Hepatocyte (in vitro differentiated cells): ENCODE measurements around the gene RETN. TPM values are rescaled to one million over a fixed set of nuclear protein-coding genes. Genes with fewer than 3 reads are reported as not detected.

ENCODE experiments used
- DNase-seq: peaks from one replicate; pipeline ENCODE4 v3.0.0-alpha.2; 2016; ENCODE audit warnings: low spot score
- H2AFZ ChIP-seq: fragments of 200-600 bp; sonication (generic); 2 replicates; pipeline ENCODE4 v1.6.0; 2016; ENCODE audit warnings: antibody characterized with exemption, mild to moderate bottlenecking
- H3K27ac ChIP-seq: fragments of 200-600 bp; sonication (generic); 2 replicates; pipeline ENCODE4 v1.5.1; 2016; ENCODE audit warnings: mild to moderate bottlenecking
- H3K27me3 ChIP-seq: fragments of 200-600 bp; sonication (generic); 2 replicates; pipeline ENCODE4 v1.6.1; 2016
- H3K36me3 ChIP-seq: fragments of 200-600 bp; sonication (generic); replicated peaks from 2 replicates; pipeline ENCODE4 v1.5.1; 2016; ENCODE audit warnings: low read depth; ENCODE audit not compliant: insufficient read depth
- H3K4me1 ChIP-seq: fragments of 200-600 bp; sonication (generic); 2 replicates; pipeline ENCODE4 v1.5.1; 2016; ENCODE audit warnings: mild to moderate bottlenecking, moderate library complexity; ENCODE audit not compliant: insufficient read depth
- H3K4me2 ChIP-seq: fragments of 200-600 bp; sonication (generic); 2 replicates; pipeline ENCODE4 v1.6.0; 2016
- H3K4me3 ChIP-seq: fragments of 200-600 bp; sonication (generic); 2 replicates; pipeline ENCODE4 v1.5.1; 2016; ENCODE audit warnings: mild to moderate bottlenecking
- H3K79me2 ChIP-seq: fragments of 200-600 bp; sonication (generic); 2 replicates; pipeline ENCODE4 v1.6.0; 2017; ENCODE audit warnings: mild to moderate bottlenecking
- H3K9me2 ChIP-seq: fragments of 200-600 bp; sonication (generic); replicated peaks from 2 replicates; pipeline ENCODE4 v1.6.0; 2017; ENCODE audit warnings: mild to moderate bottlenecking; ENCODE audit not compliant: insufficient read depth
- H3K9me3 ChIP-seq: fragments of 200-600 bp; sonication (generic); 2 replicates; pipeline ENCODE4 v1.5.1; 2016; ENCODE audit warnings: low read depth, mild to moderate bottlenecking
- H4K20me1 ChIP-seq: fragments of 200-600 bp; sonication (generic); 2 replicates; pipeline ENCODE4 v1.6.0; 2016; ENCODE audit warnings: mild to moderate bottlenecking; ENCODE audit not compliant: insufficient read depth, poor library complexity, severe bottlenecking
- CTCF ChIP-seq: fragments of 200-600 bp; sonication (generic); IDR thresholded peaks from 2 replicates; pipeline ENCODE4 v1.5.1; 2016; ENCODE audit warnings: antibody characterized with exemption, mild to moderate bottlenecking; ENCODE audit not compliant: poor library complexity
- EZH2 ChIP-seq: fragments of 200-600 bp; sonication (generic); IDR thresholded peaks from 2 replicates; pipeline ENCODE4 v1.6.1; 2016; ENCODE audit warnings: antibody characterized with exemption, mild to moderate bottlenecking, borderline replicate concordance
- EZH2phosphoT487 ChIP-seq: fragments of 200-600 bp; sonication (generic); IDR thresholded peaks from one replicate; pipeline ENCODE4 v1.6.1; 2018; ENCODE audit warnings: antibody characterized with exemption, mild to moderate bottlenecking, low read depth, moderate library complexity; ENCODE audit not compliant: unreplicated experiment, severe bottlenecking
- WGBS: methylation state at CpG from one replicate; pipeline ENCODE4 v1.1.6; 2016; ENCODE audit warnings: low lambda C conversion rate; ENCODE audit errors: missing lambda C conversion rate; 5-methylcytosine and 5-hydroxymethylcytosine counted together
- polyA plus RNA-seq: library from polyadenylated mRNA; unstranded; fragments of >200 nt; fragmentation: Nextera tagmentation; extraction: Ambion mirVana; gene quantifications from 2 replicates; pipeline ENCODE4 v1.2.1, GENCODE V29; 2016
- total RNA-seq: library from RNA; depleted of rRNA; stranded (reverse); fragments of >200 nt; gene quantifications from 2 replicates; pipeline ENCODE4 v1.2.3, GENCODE V29; 2014

RETN gene
- total and polyA plus RNA-seq, 2 experiments from 2014 or later = 0.74 TPM; not detected in 1

DNA sequence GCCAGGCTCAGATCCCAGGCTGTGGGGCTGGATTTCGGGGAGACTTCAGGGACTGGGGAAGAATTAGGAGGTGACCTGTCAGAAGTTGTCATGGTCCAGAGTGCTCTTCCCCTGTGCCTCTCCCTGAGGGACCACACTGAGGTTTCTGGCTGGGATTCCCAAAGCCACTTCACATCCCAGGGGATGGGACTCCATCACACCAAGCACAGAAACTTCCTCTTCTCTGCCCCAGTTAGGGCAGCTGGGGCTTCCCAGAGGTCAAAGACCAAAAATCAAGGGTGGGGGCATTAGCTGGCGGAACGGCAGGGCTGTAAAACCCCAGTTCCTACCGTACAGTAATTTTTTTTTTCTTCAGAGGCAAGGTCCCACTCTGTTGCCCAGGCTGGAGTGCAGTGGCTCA is 25.6 kb downstream of the RETN start:
- H3K4me3 ChIP-seq = no peak overlapping the region
- H2AFZ ChIP-seq = no peak overlapping the region
- H3K4me2 ChIP-seq = no peak overlapping the region
- H4K20me1 ChIP-seq = no peaks in the 10 kb centered on the region
- H3K4me1 ChIP-seq = no peaks in the 10 kb centered on the region
- no peak for DNase-seq
- 63% methylated on average over 4 of the region's 4 CpGs for WGBS
- H3K27ac ChIP-seq = no peak overlapping the region
- H3K36me3 ChIP-seq = no peaks in the 10 kb centered on the region
- TF ChIP-seq EZH2 (no peak), CTCF (no peak), EZH2phosphoT487 (no peak)
- H3K27me3 ChIP-seq = peaks cover 1% of the 10 kb centered on the region
- no peaks in the 10 kb centered on the region for H3K9me3 ChIP-seq
- no peaks in the 10 kb centered on the region for H3K79me2 ChIP-seq
- no peaks in the 10 kb centered on the region for H3K9me2 ChIP-seq

GRCh38 chr19:7697721-7698287 is 29.0 kb downstream of the RETN start:
- Histone ChIP-seq H3K27me3 (peaks cover 6% of the 10 kb centered on the region), H3K9me3 (no peaks in the 10 kb centered on the region), H2AFZ (no peak overlapping the region), H3K4me1 (no peaks in the 10 kb centered on the region), H3K27ac (no peak overlapping the region), H3K4me2 (no peak overlapping the region), H3K9me2 (no peaks in the 10 kb centered on the region), H3K79me2 (no peaks in the 10 kb centered on the region), H3K36me3 (no peaks in the 10 kb centered on the region), H4K20me1 (no peaks in the 10 kb centered on the region), H3K4me3 (no peak overlapping the region)
- TF ChIP-seq EZH2 = no peak
- no peak for TF ChIP-seq CTCF
- no peak for TF ChIP-seq EZH2phosphoT487
- 87% methylated on average over 10 of the region's 10 CpGs for WGBS
- no peak for DNase-seq

- WGBS = 64% methylated on average over 6 of the region's 11 CpGs
These were observed 29.7 kb downstream of the RETN start for GRCh38 chr19:7698583-7698982.

More at GRCh38 chr19:7698583-7698982, 29.7 kb downstream of the RETN start:
- no peak overlapping the region for H2AFZ ChIP-seq
- H3K79me2 ChIP-seq = no peaks in the 10 kb centered on the region
- H3K36me3 ChIP-seq = no peaks in the 10 kb centered on the region
- H3K4me3 ChIP-seq = no peak overlapping the region
- H3K9me3 ChIP-seq = no peaks in the 10 kb centered on the region
- TF ChIP-seq EZH2 = no peak
- no peak for TF ChIP-seq EZH2phosphoT487
- TF ChIP-seq CTCF = no peak
- H3K4me2 ChIP-seq = no peak overlapping the region
- H4K20me1 ChIP-seq = no peaks in the 10 kb centered on the region
- H3K27ac ChIP-seq = no peak overlapping the region
- DNase-seq = no peak
- peaks cover 6% of the 10 kb centered on the region for H3K27me3 ChIP-seq
- no peaks in the 10 kb centered on the region for H3K9me2 ChIP-seq
- no peaks in the 10 kb centered on the region for H3K4me1 ChIP-seq
